Neutrophil (primary cell): Measurements from ENCODE around the gene ADD3.

Source experiments
- H3K27ac ChIP-seq: fragments of 200-600 bp; sonication (generic); 2 replicates; pipeline ENCODE4 v1.5.1; 2016; ENCODE audit warnings: mild to moderate bottlenecking, moderate library complexity
- H3K27me3 ChIP-seq: fragments of 200-600 bp; sonication (generic); 2 replicates; pipeline ENCODE4 v1.6.0; 2016; ENCODE audit warnings: mild to moderate bottlenecking
- H3K36me3 ChIP-seq: fragments of 200-600 bp; sonication (generic); 2 replicates; pipeline ENCODE4 v1.5.1; 2017
- H3K4me1 ChIP-seq, 2 experiments: fragments of 200-600 bp in 1 of 2; sonication (generic) in 1 of 2; 1 replicate in 1 of 2; 2 replicates in 1 of 2; pipeline versions ENCODE4 v1.5.1 to v1.6.1; 2013 to 2016; ENCODE audit warnings: low read depth in 1 of 2, low read length in 1 of 2, mild to moderate bottlenecking in 1 of 2, moderate library complexity in 1 of 2; ENCODE audit not compliant: control insufficient read depth in 1 of 2, insufficient read depth in 1 of 2
- H3K4me3 ChIP-seq, 2 experiments: fragments of 200-600 bp in 1 of 2; sonication (generic) in 1 of 2; 1 replicate in 1 of 2; 2 replicates in 1 of 2; pipeline ENCODE4 v1.5.1; 2013 to 2016; ENCODE audit warnings: low read depth in 1 of 2, low read length in 1 of 2, mild to moderate bottlenecking in 1 of 2, moderate library complexity in 1 of 2
- H3K9me3 ChIP-seq: fragments of 200-600 bp; sonication (generic); 2 replicates; pipeline ENCODE4 v1.5.1; 2016
- CTCF ChIP-seq: fragments of 200-600 bp; sonication (generic); IDR thresholded peaks from 2 replicates; pipeline ENCODE4 v1.5.1; 2016; ENCODE audit warnings: antibody characterized with exemption

Gene ADD3

GRCh38 chr10:110179220-110179619 is 171.4 kb downstream of the ADD3 start:
- no peak for TF ChIP-seq CTCF
- H3K27ac ChIP-seq: no peak overlapping the region
- no peaks in the 10 kb centered on the region for H3K36me3 ChIP-seq
- H3K4me1 ChIP-seq: peaks cover 7 to 11% of the 10 kb centered on the region in 2 experiments
- H3K27me3 ChIP-seq: no peaks in the 10 kb centered on the region
- no peaks in the 10 kb centered on the region for H3K9me3 ChIP-seq
- no peak overlapping the region for H3K4me3 ChIP-seq

- Histone ChIP-seq H3K4me1 (peaks cover 0 to 3% of the 10 kb centered on the region in 2 experiments), H3K36me3 (no peaks in the 10 kb centered on the region), H3K4me3 (no peak overlapping the region), H3K27me3 (no peaks in the 10 kb centered on the region), H3K27ac (no peak overlapping the region), H3K9me3 (no peaks in the 10 kb centered on the region)
- TF ChIP-seq CTCF: no peak
Measured at GRCh38 chr10:110181451-110181850, 173.7 kb downstream of the ADD3 start.

- H3K4me3 ChIP-seq: no peak overlapping the region
- H3K9me3 ChIP-seq: no peaks in the 10 kb centered on the region
- H3K36me3 ChIP-seq: no peaks in the 10 kb centered on the region
- no peak overlapping the region for H3K27ac ChIP-seq
- TF ChIP-seq CTCF: no peak
- no peaks in the 10 kb centered on the region for H3K4me1 ChIP-seq
- H3K27me3 ChIP-seq: no peaks in the 10 kb centered on the region
Measured at GRCh38 chr10:110181911-110182310, 174.1 kb downstream of the ADD3 start.

- Histone ChIP-seq H3K27ac (no peak overlapping the region), H3K4me3 (no peak overlapping the region), H3K4me1 (peaks cover 3 to 8% of the 10 kb centered on the region in 2 experiments), H3K27me3 (no peaks in the 10 kb centered on the region), H3K36me3 (no peaks in the 10 kb centered on the region), H3K9me3 (no peaks in the 10 kb centered on the region)
- TF ChIP-seq CTCF: no peak
Measured at GRCh38 chr10:110184398-110184797, 176.6 kb downstream of the ADD3 start.
